ENCODE data around the gene SLC25A31.

SLC25A31 gene

DNA sequence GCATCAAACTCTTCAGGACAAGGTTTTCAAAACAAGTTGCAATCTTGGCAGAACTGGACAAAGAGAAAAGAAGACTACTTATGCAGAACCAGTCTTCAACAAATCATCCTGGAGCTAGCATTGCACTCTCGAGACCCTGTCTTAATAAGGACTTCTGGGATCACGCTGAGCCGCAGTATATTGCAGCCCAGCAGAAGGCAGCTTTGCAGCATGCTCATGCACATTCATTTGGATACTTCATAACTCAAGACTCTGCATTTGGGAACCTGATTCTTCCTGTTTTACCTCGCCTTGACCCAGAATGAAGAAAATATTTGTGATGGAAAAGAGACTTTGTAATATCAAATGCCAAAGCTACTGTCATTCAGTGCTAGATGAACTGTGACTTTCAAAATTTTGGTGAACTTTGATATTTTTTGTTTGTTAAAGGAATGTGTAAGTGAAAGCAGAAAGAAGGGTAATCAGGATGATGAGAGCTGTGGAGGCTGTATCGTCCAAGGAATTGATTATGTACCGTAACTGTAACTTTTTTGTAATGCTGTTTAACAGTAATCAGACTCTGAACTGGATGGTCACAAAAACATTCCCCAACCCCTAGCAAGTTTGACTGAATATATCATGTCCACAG lies 79.1 kb downstream of the SLC25A31 start:
- Histone ChIP-seq H3K4me1 (ENCODE audit: control extremely low read depth in 1 of 4, control insufficient read depth in 4 of 4, insufficient read depth in 4 of 4, low read length in 3 of 4) (no peaks in the 10 kb centered on the region), H3K4me3 (ENCODE audit: control insufficient read depth in 1 of 7, extremely low read depth in 1 of 7, insufficient read depth in 4 of 7, low read depth in 2 of 7, low read length in 6 of 7) (no peak overlapping the region), H3K27me3 (replicated peaks in 2 of 5; ENCODE audit: control insufficient read depth in 4 of 5, insufficient read depth in 5 of 5, low read length in 4 of 5) (no peaks in the 10 kb centered on the region), H3K9me3 (ENCODE audit: control extremely low read depth in 1 of 5, control insufficient read depth in 4 of 5, insufficient read depth in 2 of 5, low read depth in 1 of 5, low read length in 4 of 5) (no peaks in the 10 kb centered on the region), H3K36me3 (ENCODE audit: control insufficient read depth in 4 of 4, insufficient read depth in 4 of 4, low read length in 3 of 4) (no peaks in the 10 kb centered on the region), H3K27ac (ENCODE audit: insufficient read depth in 1 of 2, low read depth in 1 of 2, low read length in 2 of 2, poor library complexity in 1 of 2, severe bottlenecking in 2 of 2) (no peak overlapping the region)
- ChIA-PET POLR2A (no interaction called here), CTCF (no interaction called here)
- DNase-seq = peak; percentile 3 to 13 (median 8)
- 90% methylated on average over 4 of the region's 6 CpGs for whole genome bisulfite sequencing (ENCODE audit: insufficient coverage)

DNA sequence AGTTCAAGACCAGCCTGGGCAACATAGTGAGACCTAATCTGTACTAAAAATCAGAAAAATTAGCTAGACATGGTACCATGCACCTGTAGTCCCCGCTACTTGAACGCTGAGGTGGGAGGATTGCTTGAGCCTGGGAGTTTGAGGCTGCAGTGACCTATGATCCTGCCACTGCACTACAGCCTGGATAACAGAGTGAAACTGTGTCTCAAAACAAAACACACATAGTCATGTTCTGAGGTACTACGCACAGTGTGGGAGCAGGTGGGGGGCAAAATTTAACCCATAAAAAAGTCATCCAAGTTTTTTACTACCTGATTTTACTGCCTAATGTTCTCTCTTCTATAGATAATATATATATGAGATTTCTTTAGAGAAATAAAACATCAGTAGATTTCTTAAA lies 80.4 kb downstream of the SLC25A31 start:
- ChIA-PET CTCF (interaction anchor here (0.6 to 1.2 kb wide), 2 partner anchors 21 to 24 kb away, joined by 3 read pairs; no protein-coding TSS in a partner anchor), POLR2A (no interaction called here)
- Histone ChIP-seq H3K9me3 (ENCODE audit: control extremely low read depth in 1 of 5, control insufficient read depth in 4 of 5, insufficient read depth in 2 of 5, low read depth in 1 of 5, low read length in 4 of 5) (no peaks in the 10 kb centered on the region), H3K36me3 (ENCODE audit: control insufficient read depth in 4 of 4, insufficient read depth in 4 of 4, low read length in 3 of 4) (no peaks in the 10 kb centered on the region), H3K4me3 (ENCODE audit: control insufficient read depth in 1 of 7, extremely low read depth in 1 of 7, insufficient read depth in 4 of 7, low read depth in 2 of 7, low read length in 6 of 7) (no peak overlapping the region), H3K27me3 (replicated peaks in 2 of 5; ENCODE audit: control insufficient read depth in 4 of 5, insufficient read depth in 5 of 5, low read length in 4 of 5) (no peaks in the 10 kb centered on the region), H3K4me1 (ENCODE audit: control extremely low read depth in 1 of 4, control insufficient read depth in 4 of 4, insufficient read depth in 4 of 4, low read length in 3 of 4) (no peaks in the 10 kb centered on the region), H3K27ac (ENCODE audit: insufficient read depth in 1 of 2, low read depth in 1 of 2, low read length in 2 of 2, poor library complexity in 1 of 2, severe bottlenecking in 2 of 2) (no peak overlapping the region)
- 100% methylated on average over 2 of the region's 3 CpGs for WGBS (ENCODE audit: insufficient coverage)
- no peak for DNase-seq

DNA sequence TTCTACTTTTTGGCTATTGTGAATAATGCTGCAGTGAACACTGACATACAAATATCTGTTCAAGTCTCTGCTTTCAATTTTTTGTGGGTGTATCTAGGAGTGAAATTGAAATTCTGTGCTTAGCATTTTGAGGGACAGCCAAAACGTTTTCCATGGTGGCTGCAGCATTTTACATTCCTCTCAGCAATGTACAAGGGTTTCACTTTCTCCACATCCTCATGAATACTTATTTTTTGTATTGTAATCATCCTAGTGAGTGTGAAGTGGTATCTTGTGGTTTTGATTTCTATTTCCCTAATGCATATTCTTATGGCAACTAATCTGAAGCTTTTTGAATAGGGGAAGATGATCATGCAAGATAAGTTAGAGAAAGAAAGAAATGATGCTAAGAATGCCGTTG lies 92.2 kb downstream of the SLC25A31 start:
- WGBS (ENCODE audit: insufficient coverage) = 100% methylated on average over 1 of the region's 2 CpGs
- Histone ChIP-seq H3K9me3 (ENCODE audit: control extremely low read depth in 1 of 5, control insufficient read depth in 4 of 5, insufficient read depth in 2 of 5, low read depth in 1 of 5, low read length in 4 of 5) (no peaks in the 10 kb centered on the region), H3K4me1 (ENCODE audit: control extremely low read depth in 1 of 4, control insufficient read depth in 4 of 4, insufficient read depth in 4 of 4, low read length in 3 of 4) (no peaks in the 10 kb centered on the region), H3K27ac (ENCODE audit: insufficient read depth in 1 of 2, low read depth in 1 of 2, low read length in 2 of 2, poor library complexity in 1 of 2, severe bottlenecking in 2 of 2) (no peak overlapping the region), H3K4me3 (ENCODE audit: control insufficient read depth in 1 of 7, extremely low read depth in 1 of 7, insufficient read depth in 4 of 7, low read depth in 2 of 7, low read length in 6 of 7) (no peak overlapping the region), H3K27me3 (replicated peaks in 2 of 5; ENCODE audit: control insufficient read depth in 4 of 5, insufficient read depth in 5 of 5, low read length in 4 of 5) (no peaks in the 10 kb centered on the region), H3K36me3 (ENCODE audit: control insufficient read depth in 4 of 4, insufficient read depth in 4 of 4, low read length in 3 of 4) (peaks cover 0 to 4% (median 1%) of the 10 kb centered on the region in 4 experiments)
- ChIA-PET CTCF (no interaction called here), POLR2A (no interaction called here)
- DNase-seq = no peak

Data from common myeloid progenitor, CD34-positive (primary cell).